HCT116 (cell line): ENCODE results near the gene ZNF784. TPM values are rescaled to one million over a fixed set of nuclear protein-coding genes. Genes with fewer than 3 reads are reported as not detected.

Experiments
- ATAC-seq: fragments of 200-7000 bp; cut with Tn5 transposase; 2 replicates; pipeline ENCODE4 v1.9.1; 2020; ENCODE audit warnings: mild to moderate bottlenecking, moderate library complexity
- BruUV-seq: library from RNA; stranded (reverse); fragments of 400-500 nt; replicated peaks from 2 replicates; lab custom pipeline; 2021; lab: Mats Ljungman, UMichigan
- CTCF ChIA-PET: fragments of 300-600 bp; sonication (Branson Sonifier 250); formaldehyde crosslinking; loops from one replicate; lab custom pipeline; 2021; ENCODE audit warnings: antibody characterized with exemption; lab: Charles Lee
- POLR2A ChIA-PET: fragments of 300-600, 350-600 bp; sonication (Branson Sonifier 250); formaldehyde crosslinking; loops from one replicate; lab custom pipeline; 2021; ENCODE audit warnings: antibody characterized with exemption; lab: Charles Lee
- RAD21 ChIA-PET, 2 experiments: fragments of 300-600 bp; sonication (Branson Sonifier 250); formaldehyde crosslinking; loops; one replicate each; lab custom pipeline; 2023; ENCODE audit warnings: low total read pairs in 2 of 2; ENCODE audit not compliant: uncharacterized antibody in 2 of 2, unreplicated experiment in 2 of 2, low non-redundant PET in 1 of 2; lab: Charles Lee
- DNase-seq: peaks from one replicate; pipeline ENCODE4 v3.0.0-alpha.2; 2010; ENCODE audit warnings: low read depth, low spot score
- H2AFZ ChIP-seq: fragments of 200-600 bp; shearing (Covaris generic), sonication (generic); 2 replicates; pipeline ENCODE4 v1.6.1; 2017; ENCODE audit warnings: low read depth, mixed run types, mixed read lengths, antibody characterized with exemption, low read length; ENCODE audit not compliant: poor library complexity, severe bottlenecking
- H3K27ac ChIP-seq: 2 replicates; pipeline ENCODE4 v1.5.1; 2012; ENCODE audit warnings: low read depth, low read length
- H3K27me3 ChIP-seq: fragments of 200-600 bp; sonication (generic); 2 replicates; pipeline ENCODE4 v1.6.1; 2016; ENCODE audit warnings: mixed run types, low read length, mixed read lengths; ENCODE audit not compliant: insufficient read depth
- H3K36me3 ChIP-seq, 2 experiments: fragments of 200-500 bp in 1 of 2; fragments of 200-600 bp in 1 of 2; sonication (Bioruptor generic) in 1 of 2; sonication (generic) in 1 of 2; 2 replicates each; pipeline versions ENCODE4 v1.5.1 to v1.6.1; 2014 to 2016; ENCODE audit warnings: low read length in 2 of 2, inconsistent platforms in 1 of 2, mixed read lengths in 1 of 2, mixed run types in 1 of 2; ENCODE audit not compliant: insufficient read depth in 2 of 2, control insufficient read depth in 1 of 2
- H3K4me1 ChIP-seq, 2 experiments: fragments of 200-600 bp in 1 of 2; sonication (generic) in 1 of 2; 2 replicates each; pipeline versions ENCODE4 v1.5.1 to v1.6.1; 2012 to 2017; ENCODE audit warnings: low read length in 2 of 2, inconsistent platforms in 1 of 2, mild to moderate bottlenecking in 1 of 2, mixed read lengths in 1 of 2, mixed run types in 1 of 2, moderate library complexity in 1 of 2; ENCODE audit not compliant: insufficient read depth in 2 of 2, control insufficient read depth in 1 of 2
- H3K4me2 ChIP-seq: fragments of 200-600 bp; sonication (generic); 2 replicates; pipeline ENCODE4 v1.6.1; 2017; ENCODE audit warnings: mixed run types, low read length, mixed read lengths
- H3K4me3 ChIP-seq, 2 experiments: fragments of 200-600 bp in 1 of 2; sonication (generic) in 1 of 2; replicated peaks in 1 of 2; 2 replicates each; pipeline ENCODE4 v1.5.1; 2011 to 2016; ENCODE audit warnings: low read length in 2 of 2, control low read depth in 1 of 2, low read depth in 1 of 2, mild to moderate bottlenecking in 1 of 2, mixed read lengths in 1 of 2, mixed run types in 1 of 2
- H3K79me2 ChIP-seq: fragments of 200-600 bp; sonication (generic); 2 replicates; pipeline ENCODE4 v1.6.1; 2017; ENCODE audit warnings: mild to moderate bottlenecking, mixed run types, low read length, moderate library complexity, mixed read lengths; ENCODE audit not compliant: insufficient read depth
- H3K9ac ChIP-seq: fragments of 200-600 bp; sonication (generic); 2 replicates; pipeline ENCODE4 v1.6.1; 2016; ENCODE audit warnings: low read length, mixed read lengths
- H3K9me2 ChIP-seq: fragments of 200-600 bp; sonication (generic), shearing (Covaris generic); 2 replicates; pipeline ENCODE4 v1.6.1; 2017; ENCODE audit warnings: mixed run types, mild to moderate bottlenecking, moderate library complexity; ENCODE audit not compliant: insufficient read depth
- H3K9me3 ChIP-seq, 2 experiments: fragments of 200-500 bp in 1 of 2; fragments of 200-600 bp in 1 of 2; sonication (Bioruptor generic) in 1 of 2; sonication (generic) in 1 of 2; 2 replicates each; pipeline ENCODE4 v1.6.1; 2014 to 2017; ENCODE audit warnings: low read length in 2 of 2, mixed read lengths in 2 of 2, inconsistent platforms in 1 of 2, low read depth in 1 of 2, mild to moderate bottlenecking in 1 of 2, mixed run types in 1 of 2, moderate library complexity in 1 of 2; ENCODE audit not compliant: control insufficient read depth in 1 of 2, insufficient read depth in 1 of 2
- H4K20me1 ChIP-seq: fragments of 200-600 bp; sonication (generic), shearing (Covaris generic); 2 replicates; pipeline ENCODE4 v1.6.1; 2017; ENCODE audit warnings: mixed run types, mild to moderate bottlenecking, moderate library complexity; ENCODE audit not compliant: insufficient read depth
- ATF3 ChIP-seq: IDR thresholded peaks from 2 replicates; pipeline ENCODE4 v1.6.1; 2012
- CBX3 ChIP-seq: IDR thresholded peaks from 2 replicates; pipeline ENCODE4 v1.6.1; 2012; ENCODE audit warnings: low read depth
- ELF1 ChIP-seq: IDR thresholded peaks from 2 replicates; pipeline ENCODE4 v1.6.1; 2012; ENCODE audit warnings: low read depth, borderline replicate concordance
- EZH2phosphoT487 ChIP-seq: fragments of 200-600 bp; IDR thresholded peaks from 2 replicates; pipeline ENCODE4 v1.6.1; 2018; ENCODE audit warnings: antibody characterized with exemption, borderline replicate concordance
- FOSL1 ChIP-seq: IDR thresholded peaks from 2 replicates; pipeline ENCODE4 v1.6.1; 2012; ENCODE audit warnings: low read depth
- JUND ChIP-seq: IDR thresholded peaks from 2 replicates; pipeline ENCODE4 v1.6.1; 2012
- POLR2A ChIP-seq: IDR thresholded peaks from 2 replicates; pipeline ENCODE4 v1.7.0; 2011; ENCODE audit warnings: borderline replicate concordance; ENCODE audit not compliant: insufficient read depth, insufficient read length; ENCODE audit errors: extremely low read depth
- POLR2AphosphoS5 ChIP-seq: IDR thresholded peaks from 2 replicates; pipeline ENCODE4 v1.6.1; 2011; ENCODE audit warnings: mild to moderate bottlenecking, low read depth, low read length, moderate library complexity
- RAD21 ChIP-seq: IDR thresholded peaks from 2 replicates; pipeline ENCODE4 v1.6.1; 2012; ENCODE audit warnings: low read depth, mild to moderate bottlenecking
- REST ChIP-seq: IDR thresholded peaks from 2 replicates; pipeline ENCODE4 v1.6.1; 2012; ENCODE audit warnings: low read depth
- SIN3A ChIP-seq: IDR thresholded peaks from 2 replicates; pipeline ENCODE4 v1.6.1; 2012; ENCODE audit warnings: low read depth
- SRF ChIP-seq: IDR thresholded peaks from 2 replicates; pipeline ENCODE4 v1.6.1; 2012; ENCODE audit warnings: low read depth
- TCF7L2 ChIP-seq: IDR thresholded peaks from 2 replicates; pipeline ENCODE4 v1.7.0; 2011; ENCODE audit warnings: borderline replicate concordance, inconsistent platforms; ENCODE audit not compliant: insufficient read depth, insufficient read length; ENCODE audit errors: extremely low read depth
- ZFX ChIP-seq: fragments of 450-650 bp; IDR thresholded peaks from 2 replicates; pipeline ENCODE4 v1.6.1; 2017
- ZNF274 ChIP-seq: fragments of 200-500 bp; sonication (Bioruptor generic); IDR thresholded peaks from 2 replicates; pipeline ENCODE4 v1.6.1; 2014; ENCODE audit warnings: mild to moderate bottlenecking, low read depth, low read length, inconsistent platforms
- intact Hi-C: fragments of 100-400 bp; cut with micrococcal nuclease; formaldehyde crosslinking; loops from 2 replicates; pipeline ENCODE4 v1.10.0; 2022
- total RNA-seq: library from RNA; stranded (reverse); gene quantifications from one replicate; pipeline ENCODE4 v1.2.1, GENCODE V29; 2021; ENCODE audit not compliant: unreplicated experiment
- TF ChIP-seq, protein P1 (sequence below): IDR thresholded peaks from 2 replicates; pipeline ENCODE4 v1.6.1; 2012
- TF ChIP-seq, protein P2 (sequence below): IDR thresholded peaks from 2 replicates; pipeline ENCODE4 v1.6.1; 2011; ENCODE audit warnings: mild to moderate bottlenecking, low read length, moderate library complexity; ENCODE audit not compliant: insufficient replicate concordance; ENCODE audit errors: extremely low read depth

The ZNF784 gene
- total RNA-seq, 1 experiment from 2014 or later = 5.3 TPM

DNA sequence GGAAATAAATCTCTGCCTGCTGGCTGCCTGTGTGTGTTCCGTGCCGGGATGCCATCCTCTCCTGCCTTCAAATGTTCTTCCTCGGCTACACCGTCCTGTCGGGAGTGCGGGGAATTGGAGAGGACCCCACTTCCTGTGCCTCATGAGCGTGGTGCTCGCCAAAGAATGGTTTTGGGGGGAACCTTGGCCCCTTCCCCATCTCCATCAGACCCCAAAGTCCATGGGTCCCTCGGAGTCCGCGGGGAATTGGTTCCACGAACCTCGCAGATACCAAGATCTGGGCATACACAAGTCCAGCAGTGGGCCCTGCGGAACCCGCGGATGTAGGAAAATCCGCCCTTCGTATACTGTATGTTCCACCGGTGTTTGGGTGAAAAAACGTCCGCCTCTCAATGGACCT, 21.3 kb downstream of the ZNF784 start:
- Histone ChIP-seq H2AFZ (no peak overlapping the region), H3K36me3 (peaks cover 4 to 6% of the 10 kb centered on the region in 2 experiments; a peak in 2 of 4 replicates), H3K27ac (peak overlapping the region; percentile 15; the same call in 1 of the 2 replicates), H3K9me2 (no peaks in the 10 kb centered on the region), H3K27me3 (no peaks in the 10 kb centered on the region), H3K4me1 (peaks cover 31 to 53% of the 10 kb centered on the region in 2 experiments), H3K9ac (no peak overlapping the region), H4K20me1 (no peaks in the 10 kb centered on the region), H3K4me3 (no peak overlapping the region), H3K4me2 (no peak overlapping the region; the same call in 1 of the 2 replicates), H3K9me3 (no peaks in the 10 kb centered on the region), H3K79me2 (peaks cover 28% of the 10 kb centered on the region)
- intact Hi-C loops = no loop called here
- ATAC-seq (no peak), DNase-seq (no peak)
- POLR2A ChIA-PET = no interaction called here
- RAD21 ChIA-PET = no interaction called here
- no TSS peak for BruUV-seq
- TF ChIP-seq FOSL1 (no peak), ATF3 (no peak), CBX3 (no peak), SIN3A (no peak), ELF1 (no peak), POLR2AphosphoS5 (no peak), ZNF274 (no peak), REST (no peak), EZH2phosphoT487 (no peak), SRF (no peak), ZFX (no peak), RAD21 (no peak), POLR2A (no peak), JUND (no peak), TCF7L2 (no peak)
- TF ChIP-seq, protein P1, sequence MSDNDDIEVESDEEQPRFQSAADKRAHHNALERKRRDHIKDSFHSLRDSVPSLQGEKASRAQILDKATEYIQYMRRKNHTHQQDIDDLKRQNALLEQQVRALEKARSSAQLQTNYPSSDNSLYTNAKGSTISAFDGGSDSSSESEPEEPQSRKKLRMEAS = no peak
- TF ChIP-seq, protein P2, sequence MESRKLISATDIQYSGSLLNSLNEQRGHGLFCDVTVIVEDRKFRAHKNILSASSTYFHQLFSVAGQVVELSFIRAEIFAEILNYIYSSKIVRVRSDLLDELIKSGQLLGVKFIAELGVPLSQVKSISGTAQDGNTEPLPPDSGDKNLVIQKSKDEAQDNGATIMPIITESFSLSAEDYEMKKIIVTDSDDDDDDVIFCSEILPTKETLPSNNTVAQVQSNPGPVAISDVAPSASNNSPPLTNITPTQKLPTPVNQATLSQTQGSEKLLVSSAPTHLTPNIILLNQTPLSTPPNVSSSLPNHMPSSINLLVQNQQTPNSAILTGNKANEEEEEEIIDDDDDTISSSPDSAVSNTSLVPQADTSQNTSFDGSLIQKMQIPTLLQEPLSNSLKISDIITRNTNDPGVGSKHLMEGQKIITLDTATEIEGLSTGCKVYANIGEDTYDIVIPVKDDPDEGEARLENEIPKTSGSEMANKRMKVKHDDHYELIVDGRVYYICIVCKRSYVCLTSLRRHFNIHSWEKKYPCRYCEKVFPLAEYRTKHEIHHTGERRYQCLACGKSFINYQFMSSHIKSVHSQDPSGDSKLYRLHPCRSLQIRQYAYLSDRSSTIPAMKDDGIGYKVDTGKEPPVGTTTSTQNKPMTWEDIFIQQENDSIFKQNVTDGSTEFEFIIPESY = no peak
- CTCF ChIA-PET = no interaction called here
